GM21529 (cell line): ENCODE measurements around the gene NELFA.

ENCODE experiments used
- ATAC-seq: cut with Tn5 transposase; IDR thresholded peaks from one replicate; pipeline ENCODE4 v1.9.1; 2021; ENCODE audit not compliant: unreplicated experiment

NELFA gene

GRCh38 chr4:1968686-1969295 lies 40.0 kb downstream of the NELFA start:
- no peak for ATAC-seq

DNA sequence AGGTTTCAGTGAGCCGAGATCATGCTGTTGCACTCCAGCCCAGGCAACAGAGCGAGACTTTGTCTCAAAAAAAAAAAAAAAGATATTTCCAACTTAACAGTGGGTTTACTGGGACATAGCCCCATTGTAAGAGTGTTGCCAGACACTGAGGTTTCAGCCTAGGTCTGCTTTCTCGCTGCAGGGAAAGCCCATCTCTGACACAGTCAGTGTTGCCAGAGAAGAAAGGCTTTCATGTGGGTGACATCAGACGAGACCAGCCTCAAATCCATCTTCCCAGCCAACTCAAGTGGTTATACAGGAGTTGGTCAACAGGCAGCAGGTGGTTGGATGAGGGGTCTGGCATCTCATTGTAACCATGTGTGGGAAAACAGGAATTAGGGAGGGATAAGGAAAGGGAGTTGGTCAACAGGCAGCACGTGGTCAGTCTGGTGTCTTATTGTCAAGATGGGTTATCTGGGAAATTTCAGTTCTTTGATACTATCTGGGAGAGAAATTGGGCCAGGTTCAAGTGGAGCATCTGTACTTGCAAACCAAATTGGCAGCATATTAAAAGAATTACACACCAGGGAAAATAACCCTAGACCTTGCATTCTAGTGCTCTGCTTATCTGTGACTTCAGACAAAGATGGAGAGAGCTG lies 41.1 kb downstream of the NELFA start:
- no peak for ATAC-seq

DNA sequence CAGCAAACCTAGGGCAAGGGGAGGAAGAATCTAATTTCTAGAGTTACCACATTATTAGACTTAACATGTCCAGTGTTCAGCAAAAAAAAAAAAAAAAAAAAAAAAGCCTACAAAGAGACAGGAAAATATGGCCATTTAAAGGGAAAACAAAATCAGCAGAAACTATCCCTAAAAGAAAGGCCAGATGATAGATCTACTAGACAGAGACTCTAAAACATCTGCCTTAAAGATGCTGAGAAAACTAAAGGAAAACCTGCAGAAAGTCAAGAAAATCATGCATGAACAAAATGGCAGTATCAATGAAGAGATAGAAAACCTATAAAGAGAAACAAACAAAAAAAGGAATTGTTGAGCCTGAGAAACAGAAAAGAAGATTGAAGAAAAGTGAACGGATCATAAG lies 43.8 kb downstream of the NELFA start:
- no peak for ATAC-seq

- no peak for ATAC-seq
Observed at GRCh38 chr4:1964443-1964842, 44.3 kb downstream of the NELFA start.

- ATAC-seq = no peak
Observed at GRCh38 chr4:1962980-1963379, 45.8 kb downstream of the NELFA start.

DNA sequence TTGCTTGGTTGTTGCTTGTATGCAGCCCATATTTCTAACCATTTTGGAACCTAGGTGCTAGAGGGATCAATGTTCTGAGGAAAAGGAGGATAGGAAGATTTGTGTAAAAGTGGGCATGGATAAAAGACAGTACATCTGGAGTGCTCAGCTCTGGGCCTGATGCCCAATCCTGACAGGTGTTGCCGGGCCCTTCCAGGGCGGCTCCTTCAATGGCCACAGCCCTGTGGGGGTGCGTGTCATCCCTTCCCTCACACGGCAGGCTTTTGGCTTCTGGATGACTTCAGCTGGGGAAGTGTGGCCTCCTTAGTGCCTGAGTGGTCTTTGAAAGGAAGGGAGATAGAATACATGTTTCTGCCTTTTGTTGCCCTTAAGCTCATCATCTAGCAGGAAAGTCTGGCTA lies 47.2 kb downstream of the NELFA start:
- no peak for ATAC-seq

DNA sequence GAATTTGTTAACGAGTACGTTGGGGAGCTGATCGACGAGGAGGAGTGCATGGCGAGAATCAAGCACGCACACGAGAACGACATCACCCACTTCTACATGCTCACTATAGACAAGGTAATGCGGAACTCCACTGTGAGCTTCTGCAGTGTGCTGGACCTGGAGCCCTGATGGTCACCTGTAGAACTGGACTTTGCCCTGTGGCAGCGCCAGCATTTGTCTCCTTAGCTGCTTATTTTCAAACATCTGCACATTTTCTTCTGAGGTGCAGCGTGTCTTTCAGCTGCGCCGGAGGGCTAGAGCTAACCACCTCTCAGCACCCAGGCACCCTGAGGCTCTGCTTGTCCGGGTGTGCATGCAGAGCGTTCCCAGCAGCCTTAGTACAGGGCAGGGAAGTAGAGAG lies 47.7 kb downstream of the NELFA start:
- ATAC-seq = no peak

DNA sequence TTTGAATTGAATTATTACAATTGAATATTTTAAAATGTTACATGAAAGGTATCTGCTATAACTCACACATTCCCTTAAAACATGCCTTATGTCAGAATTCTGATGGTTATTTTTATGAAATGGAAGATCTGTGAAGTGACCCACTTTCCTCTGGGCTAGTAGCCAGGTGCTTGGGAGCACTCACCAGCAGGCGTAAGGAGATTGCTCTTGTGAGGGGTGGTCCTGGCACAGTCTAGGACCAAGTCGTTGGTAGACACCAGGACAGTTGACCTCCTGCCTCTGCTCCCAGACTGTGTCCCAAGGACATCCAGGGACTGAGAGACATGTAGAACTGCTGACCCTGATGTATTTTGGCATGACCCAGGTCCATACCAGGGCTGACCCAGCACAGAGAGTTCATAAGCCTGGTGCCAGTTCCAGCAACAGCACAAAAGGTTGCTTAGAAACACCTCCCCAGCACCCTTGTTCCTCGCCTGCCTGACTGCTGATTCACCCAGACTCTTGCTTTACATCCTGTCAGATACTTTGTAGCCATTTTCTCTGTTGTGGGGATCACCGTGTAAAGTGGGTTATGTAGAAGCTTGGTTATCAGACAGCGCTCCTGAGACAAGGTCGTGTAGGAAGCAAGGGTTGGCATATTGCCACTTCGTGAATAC lies 48.5 kb downstream of the NELFA start:
- ATAC-seq = no peak

DNA sequence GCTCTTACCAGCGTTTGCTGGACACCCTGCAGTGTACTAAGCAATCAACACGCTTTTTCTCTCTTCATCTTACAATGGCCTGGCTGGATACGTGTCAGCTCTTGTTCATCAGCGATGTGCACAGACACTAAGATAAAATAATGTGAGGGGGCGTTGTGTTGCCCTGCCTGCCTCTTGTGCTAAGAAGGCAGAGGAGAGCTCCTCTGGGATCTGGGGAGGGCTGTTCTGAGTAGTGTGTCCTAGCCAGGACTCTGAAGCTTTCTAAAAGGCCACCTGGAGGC lies 49.7 kb downstream of the NELFA start:
- ATAC-seq = no peak

GRCh38 chr4:1958276-1959103 lies 50.3 kb downstream of the NELFA start:
- ATAC-seq = no peak

GRCh38 chr4:1956631-1957030 lies 52.1 kb downstream of the NELFA start:
- ATAC-seq = no peak

DNA sequence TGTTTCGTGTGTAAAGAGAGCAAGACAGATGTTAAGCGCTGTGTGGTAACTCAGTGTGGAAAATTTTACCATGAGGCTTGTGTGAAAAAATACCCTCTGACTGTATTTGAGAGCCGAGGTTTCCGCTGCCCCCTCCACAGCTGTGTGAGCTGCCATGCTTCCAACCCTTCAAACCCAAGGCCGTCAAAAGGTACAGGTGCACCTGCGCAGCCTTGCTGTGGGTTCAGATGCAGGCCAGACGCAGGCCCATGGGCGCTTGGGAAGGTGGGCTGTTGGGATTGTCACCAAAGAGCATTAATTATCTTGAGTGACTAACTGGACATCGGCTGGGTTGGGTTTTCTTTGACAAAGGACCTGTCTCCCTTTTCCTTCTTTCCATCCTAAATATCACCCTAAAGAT lies 55.4 kb downstream of the NELFA start:
- no peak for ATAC-seq

- ATAC-seq = no peak
Observed at GRCh38 chr4:1952719-1953118, 56.1 kb downstream of the NELFA start.

DNA sequence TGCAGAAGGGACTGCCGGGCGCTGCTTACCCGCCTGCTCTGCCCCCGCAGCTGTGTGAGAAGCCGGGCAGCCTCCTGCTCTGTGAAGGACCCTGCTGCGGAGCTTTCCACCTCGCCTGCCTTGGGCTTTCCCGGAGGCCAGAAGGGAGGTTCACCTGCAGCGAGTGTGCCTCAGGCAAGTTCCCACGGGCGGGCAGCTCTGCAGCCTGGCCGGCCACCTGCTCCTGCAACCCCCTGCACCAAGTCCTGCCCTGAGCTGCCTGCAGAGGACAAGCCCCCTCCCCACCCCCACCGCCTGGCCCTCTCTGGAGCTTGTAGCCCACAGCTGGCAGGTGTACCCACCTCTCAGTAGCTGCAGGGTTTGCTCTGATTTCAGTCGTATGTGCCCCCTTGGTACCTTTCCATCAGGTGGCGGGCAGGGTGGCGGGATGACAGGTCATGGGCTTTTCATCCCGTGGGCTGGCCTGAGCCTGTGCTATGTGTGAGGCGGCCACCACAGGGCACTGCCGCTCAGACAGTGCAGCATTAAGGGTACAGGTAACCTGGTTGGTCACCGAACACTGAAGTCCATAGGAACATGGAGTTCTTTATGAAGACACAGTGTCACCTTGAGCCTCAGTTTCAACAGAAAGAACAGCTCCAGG lies 56.6 kb downstream of the NELFA start:
- ATAC-seq = no peak

GRCh38 chr4:1950369-1950768 lies 58.4 kb downstream of the NELFA start:
- no peak for ATAC-seq

DNA sequence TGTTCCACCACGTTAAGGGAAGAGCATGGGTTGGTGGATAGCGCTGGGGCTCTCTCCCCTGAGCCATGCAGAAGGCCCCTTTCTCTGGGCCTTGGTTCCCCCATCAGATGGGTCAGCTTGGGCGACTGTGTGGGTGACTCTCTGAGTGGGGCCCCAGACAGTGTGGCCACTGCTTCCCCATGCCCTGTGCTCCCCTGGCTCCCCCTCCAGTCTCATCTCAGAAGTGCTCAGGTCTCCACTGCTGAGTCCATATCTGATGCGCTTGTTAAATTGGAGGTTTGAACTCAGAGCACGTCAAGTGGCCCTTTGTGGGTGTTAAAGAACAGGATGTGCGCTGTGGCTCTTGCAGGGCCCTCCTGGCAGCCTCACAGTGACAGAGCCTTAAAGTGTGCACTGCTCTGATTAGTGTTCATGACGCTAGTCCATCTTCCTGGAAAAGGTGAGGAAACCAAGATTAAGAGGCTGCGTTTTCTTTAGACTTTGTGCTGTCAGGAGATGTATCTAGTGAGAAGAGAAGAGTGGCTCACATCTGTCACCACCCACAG lies 59.8 kb downstream of the NELFA start:
- no peak for ATAC-seq

DNA sequence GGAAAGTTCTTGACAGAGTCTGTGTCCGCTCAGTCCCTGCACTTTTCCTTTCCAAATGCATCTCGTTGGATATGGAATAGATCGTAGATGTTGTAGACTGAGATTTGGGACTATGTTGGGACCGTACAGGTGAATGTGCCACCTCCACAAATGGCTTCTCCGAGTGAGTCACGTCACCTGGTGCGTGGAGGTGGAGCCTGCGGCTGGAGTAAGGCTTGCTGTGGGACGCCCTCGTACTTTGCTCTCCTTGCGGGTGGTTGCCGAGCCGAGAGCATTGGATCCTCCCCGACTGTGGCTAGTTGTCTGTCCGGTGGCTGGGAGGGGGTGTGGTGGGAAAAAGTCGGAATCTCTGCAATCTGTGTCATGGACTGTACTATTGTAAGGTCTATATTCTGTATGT lies 60.5 kb downstream of the NELFA start:
- ATAC-seq = no peak

DNA sequence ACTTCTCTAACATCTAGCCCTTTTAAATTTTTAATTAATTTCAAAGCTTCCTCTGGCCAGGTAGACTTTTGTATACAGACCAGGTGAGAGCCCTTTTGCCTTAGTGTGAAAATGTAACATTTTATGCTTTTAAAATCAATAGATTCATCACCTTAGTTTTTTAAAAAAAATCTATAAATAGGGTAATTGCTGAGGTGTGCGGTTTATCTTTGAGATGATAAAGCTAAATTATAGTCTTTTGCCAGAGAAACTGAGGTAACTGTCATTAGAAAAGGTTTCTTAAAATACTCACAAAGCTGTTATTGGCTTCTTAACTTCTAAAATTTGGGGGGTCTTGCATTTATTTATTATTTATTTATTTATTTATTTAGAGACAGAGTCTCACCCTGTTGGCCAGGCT lies 62.9 kb downstream of the NELFA start:
- ATAC-seq = no peak

DNA sequence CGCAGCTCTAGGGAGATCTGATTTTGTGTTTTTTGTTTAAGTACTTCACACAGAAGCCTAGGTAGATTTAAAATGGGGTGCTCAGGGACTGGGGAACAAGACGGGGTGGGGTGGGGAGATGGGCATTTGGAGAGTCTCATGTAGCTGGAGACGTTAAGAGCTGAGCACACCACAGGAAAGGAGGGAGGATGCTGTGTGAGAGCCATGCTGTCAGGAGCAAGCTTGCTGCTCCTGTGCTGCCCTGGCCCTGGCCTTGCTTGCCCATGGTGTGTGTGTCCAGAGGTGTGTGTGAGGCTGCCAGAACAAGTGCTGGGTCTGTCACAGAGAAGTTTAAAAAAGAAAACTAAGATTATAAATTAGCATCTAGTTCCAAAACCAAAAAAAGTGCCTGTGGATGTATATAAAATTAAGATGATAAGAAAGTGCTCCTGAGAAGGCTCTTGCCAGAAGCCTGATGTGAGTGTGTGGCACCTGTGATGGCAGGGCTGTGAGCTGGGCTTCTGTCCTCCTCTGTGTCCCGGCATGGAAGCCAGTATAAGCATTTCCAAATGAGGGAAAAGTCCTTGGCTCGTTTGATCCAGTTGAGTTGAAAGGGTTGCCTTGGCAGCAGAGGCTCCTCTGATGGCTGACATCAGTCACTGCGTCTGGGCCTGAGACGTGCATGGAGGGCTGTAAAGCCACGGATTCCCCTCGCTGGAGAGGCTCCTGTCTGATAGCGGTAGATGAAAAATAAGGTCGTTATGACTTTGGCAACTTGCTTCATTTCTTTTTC lies 63.5 kb downstream of the NELFA start:
- no peak for ATAC-seq

DNA sequence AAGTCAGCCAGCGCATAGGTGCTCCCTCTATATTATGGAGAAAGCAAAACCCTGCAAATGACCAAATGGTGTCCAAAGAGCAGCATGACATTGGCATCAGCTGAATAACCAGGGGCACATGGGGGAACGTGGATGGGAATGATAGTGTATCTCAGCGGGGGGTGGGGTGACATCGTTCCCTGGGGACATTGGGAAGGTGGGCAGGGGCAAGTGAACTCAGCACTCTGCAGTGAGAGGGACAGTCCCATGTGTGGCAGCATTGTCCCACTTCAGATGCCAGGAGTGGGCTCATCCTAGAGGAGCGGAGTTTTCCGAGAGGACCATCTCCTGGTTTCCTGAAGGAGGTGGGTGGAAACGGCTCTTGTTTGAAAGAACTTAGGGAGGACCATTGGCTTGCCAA lies 64.8 kb downstream of the NELFA start:
- ATAC-seq = no peak

DNA sequence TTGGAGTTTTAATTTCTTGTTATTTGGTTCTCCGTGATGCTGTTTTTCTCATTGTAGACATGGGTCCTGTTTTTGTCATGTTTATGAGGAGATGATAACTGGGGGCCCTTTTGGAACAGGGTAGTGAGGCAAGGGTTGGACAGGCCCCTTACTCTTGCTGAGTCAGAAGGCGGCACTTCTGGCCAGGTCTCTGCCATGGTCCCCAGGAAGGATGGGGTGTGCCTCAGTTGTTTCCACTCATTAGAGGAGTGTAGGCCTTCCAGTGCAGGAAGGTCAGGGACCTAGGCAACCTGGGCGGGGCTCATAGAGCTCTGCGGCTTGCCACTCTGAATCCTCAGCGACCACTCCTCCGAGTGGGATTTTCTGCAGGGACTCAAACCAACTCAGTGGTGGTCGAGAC lies 68.2 kb downstream of the NELFA start:
- no peak for ATAC-seq
